NT2/D1 (cell line): ENCODE data around the gene ZNF880.

ENCODE experiments used
- DNase-seq: peaks from one replicate; pipeline ENCODE4 v3.0.0-alpha.2; 2011; ENCODE audit warnings: low read depth, low spot score
- H3K27me3 ChIP-seq: 2 replicates; pipeline ENCODE4 v1.6.0; 2011; ENCODE audit warnings: mild to moderate bottlenecking; ENCODE audit not compliant: insufficient read length, insufficient read depth
- H3K36me3 ChIP-seq: 2 replicates; pipeline ENCODE4 v1.6.1; 2011; ENCODE audit warnings: mild to moderate bottlenecking, low read length, mixed read lengths; ENCODE audit not compliant: insufficient read depth, insufficient read length
- H3K4me1 ChIP-seq: 2 replicates; pipeline ENCODE4 v1.5.1; 2011; ENCODE audit not compliant: insufficient read depth, insufficient read length
- H3K4me3 ChIP-seq: 2 replicates; pipeline ENCODE4 v1.5.1; 2011; ENCODE audit warnings: low read depth; ENCODE audit not compliant: insufficient read length
- H3K9ac ChIP-seq: 2 replicates; pipeline ENCODE4 v1.6.0; 2011; ENCODE audit warnings: low read depth; ENCODE audit not compliant: insufficient read length
- H3K9me3 ChIP-seq: 2 replicates; pipeline ENCODE4 v1.5.1; 2011; ENCODE audit warnings: mild to moderate bottlenecking, low read length; ENCODE audit not compliant: insufficient read depth
- SUZ12 ChIP-seq: IDR thresholded peaks from 2 replicates; pipeline ENCODE4 v1.6.1; 2011; ENCODE audit not compliant: insufficient read length, insufficient read depth; ENCODE audit errors: extremely low read depth
- YY1 ChIP-seq: IDR thresholded peaks from 2 replicates; pipeline ENCODE4 v1.6.1; 2011; ENCODE audit not compliant: insufficient read length, insufficient read depth
- ZNF274 ChIP-seq: IDR thresholded peaks from 2 replicates; pipeline ENCODE4 v1.6.1; 2011; ENCODE audit warnings: mild to moderate bottlenecking, low read depth, low read length

ZNF880 gene

DNA sequence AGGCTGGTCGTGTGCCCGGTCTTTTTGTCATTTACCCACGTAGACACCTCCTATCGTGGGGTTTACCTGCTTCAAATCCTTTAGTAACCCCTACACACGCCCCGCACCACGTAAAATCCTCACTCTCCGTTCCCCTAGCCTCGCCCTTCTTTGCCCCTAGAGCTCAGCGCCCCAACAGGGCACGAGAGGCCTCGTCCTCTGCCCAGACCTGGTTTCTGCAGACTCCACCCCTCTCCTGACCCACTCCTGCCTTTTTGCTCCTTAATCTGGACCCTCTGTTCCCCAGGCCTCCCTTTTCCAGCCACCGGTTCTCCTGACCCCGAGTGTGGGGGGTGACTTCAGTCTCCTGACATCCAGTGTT lies 28.3 kb downstream of the ZNF880 start:
- no peak for TF ChIP-seq SUZ12
- TF ChIP-seq YY1 = no peak
- no peak for TF ChIP-seq ZNF274
- no peaks in the 10 kb centered on the region for H3K9me3 ChIP-seq
- peak overlapping the region; percentile 91 for H3K9ac ChIP-seq
- peak overlapping the region; percentile 89 for H3K4me3 ChIP-seq
- no peaks in the 10 kb centered on the region for H3K27me3 ChIP-seq
- H3K4me1 ChIP-seq = no peaks in the 10 kb centered on the region
- peak; percentile 6 for DNase-seq
- peaks cover 57% of the 10 kb centered on the region for H3K36me3 ChIP-seq

DNA sequence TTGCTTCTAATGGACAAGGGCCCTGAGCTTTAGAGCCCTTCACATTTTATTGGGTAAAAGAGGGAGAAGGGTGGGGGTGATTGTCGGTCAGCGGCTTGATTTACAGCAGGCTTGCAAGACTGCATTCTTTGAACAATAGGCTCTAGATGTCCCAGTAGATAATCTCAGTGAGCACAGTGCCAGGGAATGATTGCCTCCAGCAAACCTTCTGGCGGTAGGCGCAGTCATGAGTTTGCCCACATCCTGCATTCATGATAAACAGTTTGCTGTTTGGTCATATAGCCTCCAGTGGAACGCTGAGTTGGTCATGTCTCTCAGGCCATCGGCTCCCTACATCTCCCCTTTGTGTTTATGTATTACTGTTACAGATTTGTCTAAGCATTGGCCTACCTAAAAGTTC lies 40.6 kb downstream of the ZNF880 start:
- no peaks in the 10 kb centered on the region for H3K4me1 ChIP-seq
- DNase-seq = no peak
- no peak overlapping the region for H3K4me3 ChIP-seq
- peaks cover 86% of the 10 kb centered on the region for H3K36me3 ChIP-seq
- TF ChIP-seq SUZ12 (no peak), ZNF274 (no peak), YY1 (no peak)
- H3K27me3 ChIP-seq = no peaks in the 10 kb centered on the region
- peaks cover 57% of the 10 kb centered on the region for H3K9me3 ChIP-seq
- H3K9ac ChIP-seq = no peak overlapping the region

DNA sequence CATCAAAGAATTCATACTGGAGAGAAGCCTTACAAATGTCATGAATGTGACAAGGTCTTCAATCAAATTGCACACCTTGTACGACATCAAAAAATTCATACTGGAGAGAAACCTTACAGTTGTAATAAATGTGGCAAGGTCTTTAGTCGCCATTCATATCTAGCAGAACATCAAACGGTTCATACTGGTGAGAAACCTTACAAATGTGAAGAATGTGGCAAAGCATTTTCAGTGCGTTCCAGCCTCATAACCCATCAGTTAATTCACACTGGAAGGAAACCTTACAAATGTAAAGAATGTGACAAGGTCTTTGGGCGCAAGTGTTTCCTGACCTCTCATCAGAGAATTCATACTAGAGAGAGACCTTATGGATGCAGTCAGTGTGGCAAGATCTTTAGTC lies 46.0 kb downstream of the ZNF880 start:
- no peaks in the 10 kb centered on the region for H3K4me1 ChIP-seq
- no peak for DNase-seq
- peaks cover 42% of the 10 kb centered on the region for H3K36me3 ChIP-seq
- no peaks in the 10 kb centered on the region for H3K27me3 ChIP-seq
- peaks cover 69% of the 10 kb centered on the region for H3K9me3 ChIP-seq
- H3K4me3 ChIP-seq = no peak overlapping the region
- peak; percentile 41; the same call in 1 of the 2 replicates for TF ChIP-seq ZNF274
- no peak for TF ChIP-seq SUZ12
- TF ChIP-seq YY1 = no peak
- H3K9ac ChIP-seq = no peak overlapping the region

DNA sequence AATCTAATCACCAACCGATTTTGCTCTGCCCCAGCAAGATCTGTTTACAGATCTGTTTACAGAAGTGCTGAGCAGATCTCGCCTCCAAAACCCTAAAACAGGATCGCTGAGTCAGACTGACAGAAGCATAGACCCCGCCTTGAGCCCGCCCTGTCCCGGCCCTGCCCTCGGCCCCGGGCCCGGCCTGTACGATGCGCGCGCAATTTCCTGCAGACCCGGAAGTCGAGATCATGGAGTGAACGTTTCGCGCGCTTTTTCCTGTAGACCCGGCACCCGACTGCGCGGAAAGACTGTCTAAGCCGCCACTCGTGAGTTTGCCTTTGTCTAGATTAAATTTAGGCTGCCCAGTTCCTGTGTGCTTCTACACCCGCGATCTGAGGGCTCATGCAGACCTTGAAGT lies 59.2 kb downstream of the ZNF880 start, which contains the start of gene ZNF534:
TSS of gene ZNF534 (plus strand) at position 212 of the 400 bp plus-strand sequence. CDS start 2,327 bp downstream, outside the sequence.
- Histone ChIP-seq H3K4me1 (no peaks in the 10 kb centered on the region), H3K4me3 (no peak within 1 kb of the TSS), H3K36me3 (no peaks in the 10 kb centered on the region), H3K9ac (no peak within 1 kb of the TSS), H3K9me3 (no peaks in the 10 kb centered on the region; the same call in 1 of the 2 replicates), H3K27me3 (no peaks in the 10 kb centered on the region)
- DNase-seq = no peak
- TF ChIP-seq YY1 = no peak
- no peak for TF ChIP-seq SUZ12
- TF ChIP-seq ZNF274 = no peak
